PFSK-1 (cell line): ENCODE results near the gene CREB1.

Source experiments
- REST ChIP-seq, 2 experiments: IDR thresholded peaks; 2 replicates each; pipeline versions ENCODE4 v1.6.1 to v1.8.0; 2011 to 2012; ENCODE audit warnings: low read depth in 2 of 2, low read length in 2 of 2, control low read depth in 1 of 2, inconsistent platforms in 1 of 2, mild to moderate bottlenecking in 1 of 2, moderate library complexity in 1 of 2; ENCODE audit not compliant: insufficient read depth in 1 of 2
- SIN3A ChIP-seq: IDR thresholded peaks from 2 replicates; pipeline ENCODE4 v1.6.1; 2012; ENCODE audit warnings: mild to moderate bottlenecking, low read length, moderate library complexity, borderline replicate concordance; ENCODE audit not compliant: insufficient read depth
- TAF1 ChIP-seq: IDR thresholded peaks from 2 replicates; pipeline ENCODE4 v1.6.1; 2012; ENCODE audit warnings: low read length, control low read depth, borderline replicate concordance; ENCODE audit not compliant: insufficient read depth

- TF ChIP-seq TAF1 (no peak), REST (IDR thresholded peaks at IDR 0.05; ENCODE audit: insufficient read depth in 1 of 2, low read depth in 2 of 2, low read length in 2 of 2) (no peak), SIN3A (no peak)
These were observed 49.2 kb upstream of the CREB1 start for GRCh38 chr2:207480521-207481040.
